HuH-7.5 (cell line): ENCODE measurements around the gene CREBBP.

ENCODE experiments used
- DNase-seq: peaks from one replicate; pipeline ENCODE4 v3.0.0; 2011; ENCODE audit warnings: low spot score

Gene CREBBP

GRCh38 chr16:3856367-3857141 lies 24.0 kb downstream of the CREBBP start:
- DNase-seq: no peak

GRCh38 chr16:3854750-3855541 lies 25.6 kb downstream of the CREBBP start:
- no peak for DNase-seq

- DNase-seq: no peak
Measured at GRCh38 chr16:3850544-3850899, 30.0 kb downstream of the CREBBP start.

- DNase-seq: no peak
Measured at GRCh38 chr16:3849751-3850543, 30.6 kb downstream of the CREBBP start.

GRCh38 chr16:3846595-3847091 lies 33.9 kb downstream of the CREBBP start:
- DNase-seq: no peak

GRCh38 chr16:3846087-3846486 lies 34.4 kb downstream of the CREBBP start:
- no peak for DNase-seq

- no peak for DNase-seq
Measured at GRCh38 chr16:3842994-3843393, 37.5 kb downstream of the CREBBP start.

- no peak for DNase-seq
Measured at GRCh38 chr16:3841729-3842508, 38.6 kb downstream of the CREBBP start.

- DNase-seq: no peak
Measured at GRCh38 chr16:3839402-3840184, 40.9 kb downstream of the CREBBP start.

GRCh38 chr16:3838600-3839401 lies 41.7 kb downstream of the CREBBP start:
- no peak for DNase-seq

GRCh38 chr16:3837851-3838586 lies 42.5 kb downstream of the CREBBP start:
- no peak for DNase-seq

GRCh38 chr16:3836641-3837040 lies 43.9 kb downstream of the CREBBP start:
- DNase-seq: no peak

- DNase-seq: no peak
Measured at GRCh38 chr16:3835089-3835602, 45.4 kb downstream of the CREBBP start.

- DNase-seq: no peak
Measured at GRCh38 chr16:3832668-3833067, 47.8 kb downstream of the CREBBP start.

- DNase-seq: no peak
Measured at GRCh38 chr16:3830625-3831254, 49.8 kb downstream of the CREBBP start.

- DNase-seq: no peak
Measured at GRCh38 chr16:3829631-3830536, 50.6 kb downstream of the CREBBP start.

GRCh38 chr16:3825940-3826339 lies 54.6 kb downstream of the CREBBP start:
- no peak for DNase-seq

GRCh38 chr16:3825103-3825502 lies 55.4 kb downstream of the CREBBP start:
- no peak for DNase-seq
